Heart right ventricle (tissue), 16 donors: ENCODE results near the gene MACROD2. TPM values are rescaled to one million over a fixed set of nuclear protein-coding genes. Genes with fewer than 3 reads are reported as not detected.

Experiments
- ATAC-seq, 8 donors: fragments of 200-7000 bp; cut with Tn5 transposase; one replicate each; pipeline ENCODE4 v1.9.1; 2020; ENCODE audit warnings: mild to moderate bottlenecking in 8 of 8, moderate library complexity in 8 of 8, moderate number of reproducible peaks in 1 of 8
- DNase-seq, 2 donors: peaks; one replicate each; pipeline ENCODE4 v3.0.0-alpha.2; 2020
- H3K27ac ChIP-seq, 10 donors: fragments of 200-600 bp; sonication (generic) in 2 of 10; one replicate each; pipeline versions ENCODE4 v1.5.0 to v1.8.0; 2020 to 2022; ENCODE audit warnings: mild to moderate bottlenecking in 3 of 10
- H3K27me3 ChIP-seq, 7 donors: fragments of 200-600 bp; one replicate each; pipeline ENCODE4 v1.8.0; 2021 to 2022; ENCODE audit warnings: mild to moderate bottlenecking in 2 of 7
- H3K36me3 ChIP-seq, 9 donors: fragments of 200-600 bp; sonication (generic) in 1 of 9; one replicate each; pipeline versions ENCODE4 v1.5.0 to v1.8.0; 2020 to 2022; ENCODE audit warnings: mild to moderate bottlenecking in 2 of 9
- H3K4me1 ChIP-seq, 9 donors: fragments of 200-600 bp; sonication (generic) in 1 of 9; one replicate each; pipeline versions ENCODE4 v1.5.0 to v1.8.0; 2020 to 2022; ENCODE audit warnings: mild to moderate bottlenecking in 4 of 9
- H3K4me3 ChIP-seq, 10 donors: fragments of 200-600 bp; sonication (generic) in 2 of 10; one replicate each; pipeline versions ENCODE4 v1.5.0 to v1.8.0; 2020 to 2022; ENCODE audit warnings: mild to moderate bottlenecking in 7 of 10, moderate library complexity in 2 of 10
- H3K9me3 ChIP-seq, 11 donors: fragments of 200-600 bp in 10 of 11; sonication (generic) in 2 of 11; one replicate each; pipeline versions ENCODE4 v1.5.0 to v1.8.0; 2013 to 2022; ENCODE audit warnings: mild to moderate bottlenecking in 2 of 11, control low read depth in 1 of 11, moderate library complexity in 1 of 11
- CTCF ChIP-seq, 9 donors: fragments of 200-600 bp; sonication (generic) in 2 of 9; IDR thresholded peaks; one replicate each; pipeline versions ENCODE4 v1.5.0 to v1.8.0; 2021 to 2022; ENCODE audit warnings: antibody characterized with exemption in 9 of 9, mild to moderate bottlenecking in 5 of 9, moderate library complexity in 1 of 9
- WGBS, 2 donors: extraction: QIAGEN DNeasy Blood & Tissue Kit; methylation state at CpG; one replicate each; pipeline ENCODE4 v1.1.7; 2013; ENCODE audit warnings: inconsistent platforms in 1 of 2; 5-methylcytosine and 5-hydroxymethylcytosine counted together
- intact Hi-C, 10 donors: fragments of 100-400 bp; cut with DNase I; formaldehyde crosslinking; loops; one replicate each; pipeline versions ENCODE4 v1.11.1 to v1.14.2; 2022
- polyA plus RNA-seq, 2 donors: library from polyadenylated mRNA; stranded (reverse); fragments of 200-250 nt; gene quantifications; one replicate each; pipeline ENCODE4 v1.2.3, GENCODE V29; 2013
- total RNA-seq, 10 donors: library from RNA; stranded (reverse); fragmentation: NEBNext Ultra II Directional in 3 of 10; extraction: Animal tissue kit (Norgen Biotek cat#: 25700) in 3 of 10; gene quantifications; one replicate each; pipeline versions ENCODE4 v1.2.1 to v1.2.4, GENCODE V29; 2021 to 2023
- donor health status: Arrhythmogenic right ventricular cardiomyopathy.
- donor health status: ischemic (EF 13 %, LVEDD 7.1; RV severe dilation, severe dysfunction).
- donor health status: healthy with polysubstance abuse.
- donor health status: DM: no; HTN: yes; CAD: no.
- donor health status: DM: no; HTN: no; CAD: no.
- donor health status: ischemic (EF 25% LVEDD 6.9; RV normal size, moderate dysfunction).
- donor health status: ischemic (EF 25% LVEDD 5.7; RV mildly dilated, moderate dysfunction).
- donor health status: healthy.
- donor health status: DM: yes; HTN: yes; CAD: no.
- donor health status: Ischemic cardiomyopathy.
- donor health status: ischemic (EF 35%, LVEDD 5.7; RV mildly dilated, moderate dysfunction).
- donor health status: nonischemic (EF 11% LVEDD 7.7; RV severe dilation, severe dysfunction).
- donor health status: DM: yes; HTN: yes; CAD: no.
- donor health status: PGD.
- donor health status: ischemic (EF 29% LVEDD 5.4; RV normal size, mild dysfunction).
- donor health status: nonischemic (EF 23%, LVEDD 6.1; RV moderate dilation, normal function).

MACROD2 gene
- total and polyA plus RNA-seq, 12 donors = 0.28 to 6.4 (median 4.1) TPM

DNA sequence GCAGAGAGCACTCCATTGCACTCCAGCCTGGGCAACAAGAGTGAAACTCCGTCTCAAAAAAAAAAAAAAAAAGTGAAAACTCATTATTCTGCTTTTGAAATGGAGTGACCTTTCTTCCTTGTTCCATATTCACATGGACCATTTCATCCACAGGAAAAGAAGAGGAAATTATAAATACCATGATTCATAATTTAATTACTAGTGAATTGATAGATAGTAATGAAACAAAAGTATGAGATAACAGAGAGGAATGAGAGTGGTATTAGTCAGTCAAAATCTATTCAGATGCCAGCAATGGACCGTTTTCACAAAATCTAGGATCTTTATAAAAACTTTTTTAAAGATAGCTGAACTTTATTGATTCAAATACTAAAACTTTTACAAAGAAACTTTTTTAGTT is 785.2 kb downstream of the MACROD2 start:
- intact Hi-C loops = no loop called here
- H3K27me3 ChIP-seq = no peaks in the 10 kb centered on the region
- no peak overlapping the region for H3K27ac ChIP-seq
- no peak for TF ChIP-seq CTCF (IDR thresholded peaks at IDR 0.05)
- peaks cover 0 to 7% (median 0%) of the 10 kb centered on the region in 11 donors for H3K9me3 ChIP-seq
- no peak overlapping the region for H3K4me3 ChIP-seq
- H3K36me3 ChIP-seq = no peaks in the 10 kb centered on the region
- H3K4me1 ChIP-seq = no peaks in the 10 kb centered on the region
- no peak for DNase-seq
- ATAC-seq = no peak
- 79 to 82% methylated on average over 2 of the region's 2 CpGs for WGBS, 2 donors

GRCh38 chr20:14782731-14783130 is 787.4 kb downstream of the MACROD2 start:
- H3K27ac ChIP-seq = no peak overlapping the region
- 83 to 85% methylated on average over 2 of the region's 2 CpGs for WGBS, 2 donors
- DNase-seq (no peak), ATAC-seq (no peak)
- intact Hi-C loops = no loop called here
- H3K4me1 ChIP-seq = no peaks in the 10 kb centered on the region
- H3K27me3 ChIP-seq = no peaks in the 10 kb centered on the region
- no peak overlapping the region for H3K4me3 ChIP-seq
- H3K36me3 ChIP-seq = no peaks in the 10 kb centered on the region
- no peak for TF ChIP-seq CTCF (IDR thresholded peaks at IDR 0.05)
- no peaks in the 10 kb centered on the region for H3K9me3 ChIP-seq

- intact Hi-C loops = no loop called here
- 96% methylated on average over 2 of the region's 2 CpGs for WGBS, 2 donors
- H3K27me3 ChIP-seq = no peaks in the 10 kb centered on the region
Measured at GRCh38 chr20:14783766-14784165, 788.5 kb downstream of the MACROD2 start.

GRCh38 chr20:14785065-14785743 is 789.9 kb downstream of the MACROD2 start:
- Histone ChIP-seq H3K27me3 (no peaks in the 10 kb centered on the region), H3K4me3 (no peak overlapping the region), H3K4me1 (no peaks in the 10 kb centered on the region), H3K9me3 (no peaks in the 10 kb centered on the region), H3K27ac (no peak overlapping the region), H3K36me3 (no peaks in the 10 kb centered on the region)
- 81 to 90% methylated on average over 3 of the region's 3 CpGs for WGBS, 2 donors
- ATAC-seq (no peak), DNase-seq (no peak)
- no peak for TF ChIP-seq CTCF (IDR thresholded peaks at IDR 0.05)
- intact Hi-C loops = no loop called here

More at GRCh38 chr20:14783766-14784165, 788.5 kb downstream of the MACROD2 start:
- DNase-seq = no peak
- no peaks in the 10 kb centered on the region for H3K36me3 ChIP-seq
- H3K9me3 ChIP-seq = no peaks in the 10 kb centered on the region
- ATAC-seq = no peak
- H3K4me1 ChIP-seq = no peaks in the 10 kb centered on the region
- no peak overlapping the region for H3K4me3 ChIP-seq
- no peak overlapping the region for H3K27ac ChIP-seq
- no peak for TF ChIP-seq CTCF (IDR thresholded peaks at IDR 0.05)
